ENCODE data around the gene C2CD4D.

- TF ChIP-seq, protein P1, sequence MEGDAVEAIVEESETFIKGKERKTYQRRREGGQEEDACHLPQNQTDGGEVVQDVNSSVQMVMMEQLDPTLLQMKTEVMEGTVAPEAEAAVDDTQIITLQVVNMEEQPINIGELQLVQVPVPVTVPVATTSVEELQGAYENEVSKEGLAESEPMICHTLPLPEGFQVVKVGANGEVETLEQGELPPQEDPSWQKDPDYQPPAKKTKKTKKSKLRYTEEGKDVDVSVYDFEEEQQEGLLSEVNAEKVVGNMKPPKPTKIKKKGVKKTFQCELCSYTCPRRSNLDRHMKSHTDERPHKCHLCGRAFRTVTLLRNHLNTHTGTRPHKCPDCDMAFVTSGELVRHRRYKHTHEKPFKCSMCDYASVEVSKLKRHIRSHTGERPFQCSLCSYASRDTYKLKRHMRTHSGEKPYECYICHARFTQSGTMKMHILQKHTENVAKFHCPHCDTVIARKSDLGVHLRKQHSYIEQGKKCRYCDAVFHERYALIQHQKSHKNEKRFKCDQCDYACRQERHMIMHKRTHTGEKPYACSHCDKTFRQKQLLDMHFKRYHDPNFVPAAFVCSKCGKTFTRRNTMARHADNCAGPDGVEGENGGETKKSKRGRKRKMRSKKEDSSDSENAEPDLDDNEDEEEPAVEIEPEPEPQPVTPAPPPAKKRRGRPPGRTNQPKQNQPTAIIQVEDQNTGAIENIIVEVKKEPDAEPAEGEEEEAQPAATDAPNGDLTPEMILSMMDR (IDR thresholded peaks at IDR 0.05) = no peak
- TF ChIP-seq POLR2AphosphoS5 (IDR thresholded peaks at IDR 0.05) (no peak), POLR2A (IDR thresholded peaks at IDR 0.05) (no peak)
Observed at GRCh38 chr1:151888972-151889570, 49.5 kb upstream of the C2CD4D start.

All from sigmoid colon (tissue), 4 donors.